ENCODE results near the gene SPSB3. TPM values are rescaled to one million over a fixed set of nuclear protein-coding genes. Genes with fewer than 3 reads are reported as not detected.
A peak's percentile ranks its signal among the peaks of the same experiment; 100 is the strongest.

Gene SPSB3
- polyA plus RNA-seq, 1 donor (not counting 4 experiments of a cell fraction or from before 2014, with no cell fraction given) = 9.5 TPM

GRCh38 chr16:1826691-1827573 lies 44.6 kb upstream of the SPSB3 start, which contains the start of the genes FAHD1 and HAGH:
Gene FAHD1 (plus strand): TSS chr16:1827206. CDS start chr16:1827239, 33 bp downstream.
Gene HAGH (minus strand): TSS chr16:1826825. CDS start chr16:1826787, 38 bp downstream.
- peak; percentile 5 for FAIRE-seq
- Histone ChIP-seq H3K4me3 (ENCODE audit: control insufficient read depth in 2 of 3, extremely low read depth in 1 of 3, insufficient read depth in 2 of 3, low read depth in 1 of 3, low read length in 3 of 3) (peak within 1 kb of the TSS; percentile 90 to 99 (median 99)), H3K4me2 (ENCODE audit: control insufficient read depth, extremely low read depth, insufficient read depth, low read depth, low read length) (peak within 1 kb of the TSS; percentile 96), H3K9me1 (ENCODE audit: control insufficient read depth, extremely low read depth, insufficient read depth, low read length) (no peaks in the 10 kb centered on the region), H2AFZ (ENCODE audit: control insufficient read depth, low read length) (peak within 1 kb of the TSS; percentile 95), H3K27me3 (ENCODE audit: control insufficient read depth, extremely low read depth, insufficient read depth, low read length) (no peaks in the 10 kb centered on the region), H3K9ac (ENCODE audit: control insufficient read depth, extremely low read depth, insufficient read depth, low read length) (peak within 1 kb of the TSS; percentile 88), H3K27ac (ENCODE audit: control insufficient read depth, insufficient read depth, low read length) (peak within 1 kb of the TSS; percentile 70), H3K79me2 (ENCODE audit: control insufficient read depth, insufficient read depth, low read length) (peaks cover 26% of the 10 kb centered on the region), H3K4me1 (ENCODE audit: control insufficient read depth, extremely low read depth, insufficient read depth, low read length) (peaks cover 18% of the 10 kb centered on the region), H3K9me3 (ENCODE audit: control insufficient read depth, low read depth, low read length) (no peaks in the 10 kb centered on the region), H3K36me3 (ENCODE audit: control insufficient read depth in 2 of 2, extremely low read depth in 1 of 2, insufficient read depth in 2 of 2, low read length in 2 of 2) (peaks cover 1 to 5% of the 10 kb centered on the region in 2 experiments), H4K20me1 (ENCODE audit: control insufficient read depth, extremely low read depth, insufficient read depth, low read length) (no peaks in the 10 kb centered on the region)
- no peak for DNase-seq (ENCODE audit: low read depth, low spot score)
- TF ChIP-seq EZH2 (IDR thresholded peaks at IDR 0.05; ENCODE audit: low read length) (no peak), CTCF (optimal IDR thresholded peaks at IDR 0.05 in 1 of 3, IDR thresholded peaks at IDR 0.05 in 1 of 3, conservative IDR thresholded peaks at IDR 0.05 in 1 of 3; ENCODE audit: extremely low read depth in 1 of 3, insufficient read depth in 2 of 3, low read length in 3 of 3) (no peak)
- dilution Hi-C loops (cut with MboI; ENCODE audit: extremely low pct_ligation_motif_present, low sequenced_read_pairs) = no loop called here

- dilution Hi-C loops (cut with MboI; ENCODE audit: extremely low pct_ligation_motif_present, low sequenced_read_pairs) = no loop called here
- no peaks in the 10 kb centered on the region for H3K27me3 ChIP-seq (ENCODE audit: control insufficient read depth, extremely low read depth, insufficient read depth, low read length)
- peak overlapping the region; percentile 95 for H3K4me2 ChIP-seq (ENCODE audit: control insufficient read depth, extremely low read depth, insufficient read depth, low read depth, low read length)
- H2AFZ ChIP-seq (ENCODE audit: control insufficient read depth, low read length) = peak overlapping the region; percentile 58
- no peak for FAIRE-seq
- H3K4me3 ChIP-seq (ENCODE audit: control insufficient read depth in 2 of 3, extremely low read depth in 1 of 3, insufficient read depth in 2 of 3, low read depth in 1 of 3, low read length in 3 of 3) = peak overlapping the region; percentile 42 to 99 (median 71)
- no peaks in the 10 kb centered on the region for H4K20me1 ChIP-seq (ENCODE audit: control insufficient read depth, extremely low read depth, insufficient read depth, low read length)
- H3K27ac ChIP-seq (ENCODE audit: control insufficient read depth, insufficient read depth, low read length) = no peak overlapping the region
- peaks cover 0 to 5% of the 10 kb centered on the region in 2 experiments for H3K36me3 ChIP-seq (ENCODE audit: control insufficient read depth in 2 of 2, extremely low read depth in 1 of 2, insufficient read depth in 2 of 2, low read length in 2 of 2)
- no peaks in the 10 kb centered on the region for H3K9me3 ChIP-seq (ENCODE audit: control insufficient read depth, low read depth, low read length)
- H3K4me1 ChIP-seq (ENCODE audit: control insufficient read depth, extremely low read depth, insufficient read depth, low read length) = peaks cover 18% of the 10 kb centered on the region
- peak in 1 of 3 experiments; percentile 9 for TF ChIP-seq CTCF (optimal IDR thresholded peaks at IDR 0.05 in 1 of 3, IDR thresholded peaks at IDR 0.05 in 1 of 3, conservative IDR thresholded peaks at IDR 0.05 in 1 of 3; ENCODE audit: extremely low read depth in 1 of 3, insufficient read depth in 2 of 3, low read length in 3 of 3)
- no peak for TF ChIP-seq EZH2 (IDR thresholded peaks at IDR 0.05; ENCODE audit: low read length)
- peak overlapping the region; percentile 88 for H3K9ac ChIP-seq (ENCODE audit: control insufficient read depth, extremely low read depth, insufficient read depth, low read length)
- H3K9me1 ChIP-seq (ENCODE audit: control insufficient read depth, extremely low read depth, insufficient read depth, low read length) = no peaks in the 10 kb centered on the region
- peaks cover 26% of the 10 kb centered on the region for H3K79me2 ChIP-seq (ENCODE audit: control insufficient read depth, insufficient read depth, low read length)
- no peak for DNase-seq (ENCODE audit: low read depth, low spot score)
Observed at GRCh38 chr16:1825864-1826690, 43.7 kb upstream of the SPSB3 start.
